ENCODE measurements around the gene VPS39.

VPS39 gene

DNA sequence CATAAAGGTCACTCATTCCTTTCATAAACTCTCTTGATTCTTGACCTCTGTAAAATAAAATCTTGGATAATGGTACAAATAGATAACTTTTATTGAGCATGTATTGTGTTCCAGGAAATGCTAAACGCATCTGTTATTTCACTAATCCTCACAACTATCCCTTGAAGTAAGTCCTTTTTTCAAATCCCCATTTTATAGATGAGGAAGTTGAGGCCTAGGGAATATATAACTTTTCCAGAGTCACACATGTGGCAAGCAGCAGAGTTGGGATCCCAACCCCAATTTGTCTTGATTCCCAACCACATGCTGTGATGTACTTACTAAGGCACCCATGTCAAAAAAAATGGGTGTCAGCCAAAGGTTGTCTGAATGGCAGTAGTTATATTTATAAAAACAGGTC lies 6.3 kb downstream of the VPS39 start:
- FAIRE-seq: no peak
- no peak for DNase-seq (ENCODE audit: extremely low spot score, insufficient read length, low read depth)

DNA sequence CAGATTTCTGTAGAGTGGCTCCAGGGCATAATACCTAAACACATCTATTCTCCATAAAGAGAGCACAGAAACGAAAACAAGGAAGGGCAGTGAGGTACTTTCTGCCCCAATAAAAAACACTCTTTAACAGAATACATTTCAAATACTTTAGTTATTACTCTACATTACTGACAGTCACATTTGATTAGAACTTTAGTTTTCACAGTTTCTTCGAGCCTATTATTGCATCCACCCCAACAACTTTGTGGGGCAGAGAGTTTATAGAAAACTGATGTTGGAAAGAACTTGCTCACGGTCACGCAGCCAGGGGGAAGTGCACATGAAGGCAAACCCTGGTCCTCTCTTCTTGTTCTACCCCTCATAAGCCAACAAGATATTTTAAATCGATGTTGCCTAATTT lies 9.0 kb downstream of the VPS39 start:
- DNase-seq (ENCODE audit: extremely low spot score, insufficient read length, low read depth): no peak

DNA sequence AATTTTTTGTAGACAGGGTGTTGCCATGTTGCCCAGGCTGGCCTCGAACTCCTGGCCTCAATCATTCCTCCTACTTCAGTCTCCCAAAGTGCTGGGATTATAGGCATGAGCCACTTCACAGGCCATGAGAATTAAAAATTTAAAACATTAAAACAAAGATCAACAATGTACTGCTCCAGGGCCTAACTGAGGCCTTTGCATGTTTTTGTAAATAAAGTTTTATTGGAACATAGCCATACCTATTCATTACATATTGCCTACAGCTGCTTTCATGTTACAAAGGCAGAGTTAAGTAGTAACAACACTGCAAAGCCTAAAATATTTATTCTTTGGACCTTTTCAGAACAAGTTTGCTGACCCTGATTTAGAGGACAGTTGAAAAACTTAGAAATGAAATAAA lies 9.6 kb downstream of the VPS39 start:
- FAIRE-seq: no peak

More for the DNA sequence above, 9.0 kb downstream of the VPS39 start:
- no peak for FAIRE-seq

DNA sequence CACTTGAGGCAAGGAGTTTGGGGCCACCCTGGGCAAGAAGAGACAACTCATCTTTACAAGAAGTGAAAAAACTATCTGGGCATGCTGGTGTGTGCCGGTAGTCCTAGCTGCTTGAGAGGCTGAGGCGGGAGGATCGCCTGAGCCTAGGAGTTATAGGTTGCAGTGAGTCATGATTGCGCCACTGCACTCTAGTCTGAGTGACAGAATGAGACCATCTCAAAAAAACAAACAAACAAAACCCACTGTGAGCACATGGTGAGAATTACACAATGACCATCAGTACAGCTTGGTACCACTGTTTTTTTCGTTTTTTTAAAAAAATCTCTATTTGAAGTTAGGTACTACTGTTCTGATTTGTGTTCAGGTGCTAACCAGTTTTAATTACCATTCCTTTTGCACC lies 13.6 kb downstream of the VPS39 start:
- FAIRE-seq: no peak
- DNase-seq (ENCODE audit: extremely low spot score, insufficient read length, low read depth): no peak

More for the DNA sequence above, 9.6 kb downstream of the VPS39 start:
- no peak for DNase-seq (ENCODE audit: extremely low spot score, insufficient read length, low read depth)

- FAIRE-seq (no peak), DNase-seq (ENCODE audit: extremely low spot score, insufficient read length, low read depth) (no peak)
These were observed 14.7 kb downstream of the VPS39 start for GRCh38 chr15:42193383-42193782.

DNA sequence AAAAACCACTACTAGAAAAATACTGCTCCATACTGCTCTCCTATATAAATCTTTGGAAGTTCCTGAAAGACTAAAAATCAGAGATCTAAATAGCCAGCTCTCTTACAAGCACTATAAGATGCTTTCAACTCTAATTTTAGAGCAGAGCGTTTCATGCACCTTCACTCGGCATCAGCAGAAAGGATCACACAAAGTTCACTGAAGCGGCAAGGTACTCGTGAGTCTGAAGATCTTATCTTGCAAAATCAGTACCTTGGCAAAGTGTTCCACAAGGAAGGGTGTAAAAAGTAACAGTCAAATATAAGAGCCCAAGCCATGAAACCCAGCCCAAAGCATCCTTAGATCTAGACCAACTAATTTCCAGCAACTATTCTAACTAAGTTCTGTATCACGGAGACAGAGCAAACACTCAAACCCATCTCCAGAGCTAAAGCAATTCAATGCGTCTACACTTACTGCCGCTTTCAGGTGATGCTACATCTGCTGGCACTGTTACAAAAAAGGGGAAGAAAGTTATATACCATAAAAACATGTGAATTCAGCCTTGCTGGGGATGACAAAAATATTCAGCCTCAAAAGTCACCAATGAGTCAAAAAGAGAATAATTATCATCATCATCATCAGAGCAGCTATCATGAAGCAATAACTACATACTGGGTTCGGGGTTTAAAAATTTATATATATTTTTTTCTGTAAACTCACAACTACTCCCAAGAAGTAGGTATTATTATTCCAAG lies 16.3 kb downstream of the VPS39 start:
- no peak for DNase-seq (ENCODE audit: extremely low spot score, insufficient read length, low read depth)
- no peak for FAIRE-seq

DNA sequence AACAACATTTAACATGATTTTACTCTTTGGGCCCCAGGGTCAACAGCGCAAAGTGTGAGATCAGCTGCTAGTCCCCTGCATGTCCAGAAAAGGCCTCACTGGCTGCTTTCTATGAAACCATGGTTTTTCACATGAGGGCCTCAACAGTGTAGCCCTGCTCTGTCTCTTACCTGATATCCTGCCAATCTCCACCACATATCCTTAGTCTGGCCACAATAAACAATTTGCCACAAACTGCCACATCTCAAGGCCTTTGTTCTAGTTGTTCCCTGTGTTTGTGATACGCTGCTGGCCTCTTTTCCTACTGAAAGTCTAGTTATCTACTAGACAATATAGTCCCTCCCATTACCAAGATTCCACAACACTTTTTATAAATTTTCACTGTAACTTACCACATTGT lies 17.7 kb downstream of the VPS39 start:
- FAIRE-seq (no peak), DNase-seq (ENCODE audit: extremely low spot score, insufficient read length, low read depth) (no peak)

DNA sequence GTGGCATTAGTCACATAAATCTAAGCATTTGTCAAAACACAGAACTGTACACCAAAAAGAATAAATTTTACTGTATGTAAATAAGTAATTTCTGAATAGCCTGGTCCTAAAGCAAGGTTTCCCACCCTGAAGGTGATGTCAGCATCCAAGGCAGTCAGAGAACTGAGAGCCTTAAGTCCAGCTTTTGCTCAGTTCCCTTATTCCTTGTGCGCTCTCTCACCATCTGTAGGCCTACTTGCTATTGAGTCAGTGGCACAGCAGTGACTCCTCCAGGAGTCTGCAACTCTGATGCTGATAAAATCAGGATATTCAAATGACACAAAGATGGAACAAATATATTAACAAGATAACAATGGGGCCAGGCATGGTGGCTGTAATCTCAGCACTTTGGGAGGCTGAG lies 22.3 kb downstream of the VPS39 start:
- FAIRE-seq (no peak), DNase-seq (ENCODE audit: extremely low spot score, insufficient read length, low read depth) (no peak)

DNA sequence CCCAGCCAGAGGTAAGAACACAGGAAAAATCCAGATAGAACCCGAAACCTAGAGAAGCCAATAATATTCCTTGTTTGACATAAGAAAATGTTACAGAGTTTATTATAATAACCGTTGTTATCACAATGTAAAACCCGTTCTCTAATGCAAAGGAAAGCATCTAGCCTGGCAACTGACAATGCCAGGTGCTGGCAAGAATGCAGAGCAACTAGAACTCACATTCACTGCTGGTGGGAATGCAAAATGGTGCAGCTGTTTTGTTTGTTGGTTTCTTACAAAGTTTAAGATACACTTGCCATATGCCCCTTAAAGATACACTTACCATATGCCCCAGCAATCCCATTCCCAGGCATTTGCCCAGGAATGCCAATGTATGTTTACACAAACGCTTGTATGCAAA lies 23.4 kb downstream of the VPS39 start:
- no peak for DNase-seq (ENCODE audit: extremely low spot score, insufficient read length, low read depth)
- no peak for FAIRE-seq

DNA sequence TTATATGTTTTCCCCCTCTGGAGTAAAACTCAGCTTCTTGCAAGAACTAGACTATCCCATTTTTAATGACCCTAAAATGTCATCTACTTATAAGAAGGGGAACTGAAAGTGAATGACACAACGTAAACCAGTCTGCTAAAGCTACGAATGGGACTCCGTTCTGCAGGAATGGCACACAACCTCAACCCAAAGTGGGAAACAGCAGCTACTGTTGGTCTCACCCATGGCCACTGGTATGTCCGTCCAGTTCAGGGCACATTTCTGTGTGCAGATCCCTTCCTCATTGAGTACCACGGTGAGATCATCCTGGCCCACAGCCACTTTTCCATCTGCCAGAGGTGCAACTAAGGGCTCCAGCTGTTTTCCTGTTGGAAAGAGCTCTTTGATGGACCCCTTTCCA lies 23.8 kb downstream of the VPS39 start:
- DNase-seq (ENCODE audit: extremely low spot score, insufficient read length, low read depth) (no peak), FAIRE-seq (no peak)

GRCh38 chr15:42182961-42183360 lies 25.1 kb downstream of the VPS39 start:
- DNase-seq (ENCODE audit: extremely low spot score, insufficient read length, low read depth) (no peak), FAIRE-seq (no peak)

GRCh38 chr15:42182328-42182886 lies 25.7 kb downstream of the VPS39 start:
- FAIRE-seq (no peak), DNase-seq (ENCODE audit: extremely low spot score, insufficient read length, low read depth) (no peak)

DNA sequence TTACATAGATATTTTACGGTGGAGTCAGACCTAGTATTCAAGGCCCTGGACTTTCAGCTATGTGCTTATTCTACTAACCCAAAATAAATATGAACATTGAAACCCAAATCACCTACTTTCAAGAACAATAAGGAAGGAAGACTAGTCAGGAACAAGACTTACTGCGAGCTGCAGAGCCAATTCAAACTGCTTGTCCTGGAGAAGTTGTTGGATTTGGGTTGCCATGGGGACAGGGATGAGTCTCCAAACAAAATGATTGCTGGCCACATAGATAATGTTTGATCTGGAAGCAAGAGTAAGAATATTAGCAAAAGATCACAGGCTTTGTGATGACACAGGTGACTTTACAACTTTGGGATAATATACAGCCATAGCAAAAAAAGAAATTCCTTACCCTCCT lies 30.0 kb downstream of the VPS39 start:
- no peak for FAIRE-seq

DNA sequence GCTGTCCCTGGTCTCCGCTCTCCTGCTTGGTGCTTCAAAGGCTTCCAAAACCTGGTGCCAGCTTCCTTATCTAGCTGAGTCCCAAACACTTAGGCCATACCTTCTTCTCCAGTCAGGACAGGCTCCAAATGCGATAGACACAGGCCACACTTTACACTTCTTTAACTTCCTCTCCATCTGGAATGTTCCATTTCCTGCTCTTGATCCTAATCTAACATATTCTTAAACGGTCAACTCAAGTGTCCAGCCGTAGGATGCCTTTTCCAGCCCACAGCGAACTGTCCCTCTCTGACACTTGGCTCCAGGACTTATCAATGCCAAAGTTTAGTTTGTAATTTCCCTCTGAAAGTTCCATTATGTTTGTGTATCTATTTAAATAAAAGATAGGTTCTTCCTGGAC lies 32.4 kb downstream of the VPS39 start:
- FAIRE-seq: no peak
- DNase-seq (ENCODE audit: extremely low spot score, insufficient read length, low read depth): no peak

More for the DNA sequence above, 30.0 kb downstream of the VPS39 start:
- DNase-seq (ENCODE audit: extremely low spot score, insufficient read length, low read depth): no peak

DNA sequence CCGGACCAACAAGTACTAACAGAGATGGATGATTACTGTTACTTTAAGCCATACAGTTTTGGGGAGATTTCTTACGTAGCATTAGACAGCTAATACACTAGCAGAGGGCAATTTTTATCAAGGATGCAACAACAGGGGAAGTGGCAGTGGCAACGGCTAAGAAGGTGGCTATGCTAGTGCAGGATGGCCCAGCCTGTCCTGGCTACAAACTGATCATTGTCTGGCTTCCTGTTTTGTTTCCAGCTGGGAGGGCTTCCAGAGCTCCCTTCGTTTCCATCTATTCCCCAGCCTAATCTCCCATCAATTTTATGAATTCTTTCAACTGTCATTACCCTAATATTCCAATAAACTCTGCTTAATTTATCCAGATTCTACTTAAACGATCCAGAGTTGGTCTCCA lies 35.6 kb downstream of the VPS39 start:
- FAIRE-seq (no peak), DNase-seq (ENCODE audit: extremely low spot score, insufficient read length, low read depth) (no peak)

DNA sequence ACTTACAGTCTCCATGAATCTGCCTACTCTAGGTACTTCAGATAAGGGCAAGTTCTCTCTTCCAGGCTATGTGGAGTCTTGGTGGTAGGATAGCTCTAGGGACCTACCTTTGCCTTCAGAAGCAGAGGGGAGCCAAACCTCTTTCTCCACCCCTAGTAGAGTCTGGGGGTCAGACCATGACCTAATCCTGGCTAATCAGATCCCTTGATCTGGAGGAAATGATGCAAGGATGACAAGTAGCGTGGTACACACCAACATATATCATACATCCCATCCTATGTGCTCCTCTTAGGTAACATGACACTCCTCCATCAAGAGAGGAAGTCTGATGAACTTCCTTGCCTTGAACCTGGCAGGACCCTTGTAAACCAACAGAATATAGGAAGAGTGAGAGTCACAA lies 36.3 kb downstream of the VPS39 start:
- FAIRE-seq (no peak), DNase-seq (ENCODE audit: extremely low spot score, insufficient read length, low read depth) (no peak)

DNA sequence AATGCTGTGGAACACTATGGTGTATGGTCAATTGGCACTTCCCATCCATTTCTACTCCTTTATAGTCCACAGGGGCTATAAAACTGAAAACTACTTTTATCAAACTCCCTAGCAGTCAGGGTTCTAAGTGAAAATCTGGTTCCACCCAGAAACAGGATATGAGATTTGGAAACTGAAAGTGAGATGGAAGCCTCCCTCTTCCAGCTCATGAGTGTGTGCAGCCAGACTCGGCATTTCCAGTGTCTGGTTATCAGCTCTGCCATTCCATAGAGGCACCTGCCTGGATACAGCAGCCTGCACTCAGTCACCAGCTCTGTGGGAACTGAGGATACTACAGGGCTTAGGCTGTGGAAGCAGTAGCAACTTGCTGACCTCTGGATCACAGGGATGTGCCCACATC lies 37.0 kb downstream of the VPS39 start:
- FAIRE-seq: peak; percentile 65
- DNase-seq (ENCODE audit: extremely low spot score, insufficient read length, low read depth): no peak

- no peak for DNase-seq (ENCODE audit: extremely low spot score, insufficient read length, low read depth)
- no peak for FAIRE-seq
These were observed 41.7 kb downstream of the VPS39 start for GRCh38 chr15:42166225-42166940.

GRCh38 chr15:42165106-42165505 lies 43.0 kb downstream of the VPS39 start:
- no peak for DNase-seq (ENCODE audit: extremely low spot score, insufficient read length, low read depth)
- no peak for FAIRE-seq

GRCh38 chr15:42163947-42164550 lies 44.1 kb downstream of the VPS39 start:
- FAIRE-seq (no peak), DNase-seq (ENCODE audit: extremely low spot score, insufficient read length, low read depth) (no peak)

DNA sequence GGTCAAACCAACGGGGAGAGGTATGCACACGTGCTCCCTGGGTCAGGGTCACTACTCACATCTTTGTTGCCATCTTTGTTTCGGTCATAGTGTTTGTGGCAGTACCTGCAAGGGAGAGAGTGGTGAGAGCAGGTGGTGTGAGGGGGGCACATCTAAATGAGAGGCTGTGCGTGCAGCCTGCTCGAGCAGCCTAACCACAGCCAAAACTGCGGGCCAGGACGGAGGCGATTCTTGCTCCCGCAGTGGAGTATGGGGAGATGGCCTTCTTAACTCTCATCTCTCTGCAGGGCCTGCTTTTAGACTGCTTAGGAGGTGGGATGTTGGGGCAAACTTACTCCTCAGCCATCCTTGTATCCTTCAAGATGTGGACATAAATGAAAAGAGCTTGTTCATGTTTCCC lies 44.8 kb downstream of the VPS39 start:
- DNase-seq (ENCODE audit: extremely low spot score, insufficient read length, low read depth) (no peak), FAIRE-seq (no peak)
